LNCAP (cell line): ENCODE measurements around the gene FAM237A.

ENCODE experiments used
- TF ChIP-seq, protein P1 (sequence below): fragments of 450-650 bp; IDR thresholded peaks from 2 replicates; pipeline ENCODE4 v1.5.1; 2017; ENCODE audit warnings: mild to moderate bottlenecking

The FAM237A gene

DNA sequence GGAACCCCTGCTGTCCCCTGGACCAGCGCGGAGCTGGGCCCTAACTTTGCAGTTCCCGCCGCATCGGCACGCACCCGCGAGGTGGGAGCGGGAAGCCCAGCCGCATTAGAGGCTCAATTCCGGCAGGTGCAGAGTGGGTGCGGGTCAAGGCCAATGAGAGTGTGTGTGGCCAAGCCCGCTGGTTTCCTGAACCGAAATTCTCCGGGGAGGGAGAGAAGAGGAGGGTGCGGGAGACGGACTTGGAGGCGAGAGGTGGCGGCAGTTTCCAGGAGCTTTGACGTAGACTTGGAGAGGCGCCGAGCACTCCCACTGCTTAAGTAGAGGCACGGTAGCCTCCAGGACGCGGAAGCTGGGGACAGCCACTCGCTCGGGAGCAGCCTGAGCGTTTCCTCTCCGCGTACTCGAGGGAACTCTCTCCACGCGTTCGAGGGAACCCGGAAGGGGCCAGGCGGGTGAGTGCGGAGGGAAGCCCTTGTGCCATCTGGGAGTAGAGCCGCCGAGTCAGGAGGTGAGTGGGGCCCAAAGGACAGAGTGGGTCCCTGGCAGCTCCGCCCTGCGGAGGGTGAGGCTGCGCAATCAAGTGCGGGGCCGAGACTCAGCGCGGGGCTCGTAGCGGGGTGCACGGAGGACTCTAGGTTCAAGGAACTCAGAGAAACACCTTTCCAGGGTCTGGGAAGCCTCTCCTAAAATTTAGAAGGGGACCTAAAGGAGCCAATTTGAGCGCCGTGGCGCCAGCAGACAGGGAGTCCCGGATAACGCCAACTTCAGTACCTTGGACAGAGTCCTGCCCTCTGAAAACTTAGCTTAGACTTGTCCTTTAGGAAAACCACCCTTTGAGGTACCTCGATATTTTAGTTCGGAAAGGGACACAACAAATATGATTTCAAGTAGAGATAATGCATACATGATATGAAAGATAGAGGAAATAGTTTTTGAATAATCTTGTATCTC lies at the start of gene FAM237A:
TSS of gene FAM237A (plus strand) at position 413 of the 951 bp plus-strand sequence. CDS start 1,750 bp downstream, outside the sequence.
- TF ChIP-seq, protein P1, sequence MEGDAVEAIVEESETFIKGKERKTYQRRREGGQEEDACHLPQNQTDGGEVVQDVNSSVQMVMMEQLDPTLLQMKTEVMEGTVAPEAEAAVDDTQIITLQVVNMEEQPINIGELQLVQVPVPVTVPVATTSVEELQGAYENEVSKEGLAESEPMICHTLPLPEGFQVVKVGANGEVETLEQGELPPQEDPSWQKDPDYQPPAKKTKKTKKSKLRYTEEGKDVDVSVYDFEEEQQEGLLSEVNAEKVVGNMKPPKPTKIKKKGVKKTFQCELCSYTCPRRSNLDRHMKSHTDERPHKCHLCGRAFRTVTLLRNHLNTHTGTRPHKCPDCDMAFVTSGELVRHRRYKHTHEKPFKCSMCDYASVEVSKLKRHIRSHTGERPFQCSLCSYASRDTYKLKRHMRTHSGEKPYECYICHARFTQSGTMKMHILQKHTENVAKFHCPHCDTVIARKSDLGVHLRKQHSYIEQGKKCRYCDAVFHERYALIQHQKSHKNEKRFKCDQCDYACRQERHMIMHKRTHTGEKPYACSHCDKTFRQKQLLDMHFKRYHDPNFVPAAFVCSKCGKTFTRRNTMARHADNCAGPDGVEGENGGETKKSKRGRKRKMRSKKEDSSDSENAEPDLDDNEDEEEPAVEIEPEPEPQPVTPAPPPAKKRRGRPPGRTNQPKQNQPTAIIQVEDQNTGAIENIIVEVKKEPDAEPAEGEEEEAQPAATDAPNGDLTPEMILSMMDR, result no peak

DNA sequence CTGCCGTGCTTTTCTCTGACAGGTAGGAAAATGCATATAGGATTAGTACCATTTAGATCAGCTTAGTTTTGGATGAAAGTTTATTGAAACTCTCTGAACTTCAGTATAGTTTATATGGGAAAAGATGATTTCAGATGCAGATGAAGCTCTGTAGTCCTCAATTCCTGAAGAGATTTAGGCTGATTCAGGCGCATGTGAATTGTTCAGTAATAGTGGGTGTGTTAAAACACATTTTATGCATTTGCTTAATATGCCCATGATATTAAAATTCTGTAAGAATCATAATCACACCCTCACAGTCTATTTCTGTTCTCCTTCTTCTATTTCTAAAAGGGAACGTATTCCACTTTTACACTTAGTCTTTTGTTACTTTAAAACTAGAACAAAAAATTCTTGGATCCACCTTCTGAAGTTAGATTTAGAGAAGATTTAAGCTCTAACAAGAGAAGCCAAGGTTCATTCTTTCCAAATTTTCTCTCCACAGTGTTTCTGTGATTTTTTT lies 44.5 kb upstream of the FAM237A start:
- TF ChIP-seq, protein P1, result no peak

DNA sequence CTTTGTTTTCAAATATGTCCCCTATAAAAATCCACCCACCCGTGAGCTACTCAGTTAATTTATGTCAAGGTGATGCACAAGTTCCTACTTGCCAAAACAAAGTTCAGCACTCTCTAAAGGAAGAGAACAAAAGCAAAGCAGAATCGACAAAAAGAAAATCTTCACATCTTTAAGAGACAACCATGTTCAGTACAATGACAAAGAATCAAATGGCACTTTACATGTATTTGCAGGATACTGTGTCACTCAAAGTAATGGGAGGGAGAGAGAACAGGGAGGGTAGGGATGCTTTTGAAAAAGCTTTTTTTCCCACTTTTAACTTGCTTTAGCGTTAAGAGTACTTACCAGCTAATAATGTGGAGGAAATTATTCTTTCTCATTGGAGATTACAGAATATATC lies 39.0 kb upstream of the FAM237A start:
- TF ChIP-seq, protein P1, result no peak

DNA sequence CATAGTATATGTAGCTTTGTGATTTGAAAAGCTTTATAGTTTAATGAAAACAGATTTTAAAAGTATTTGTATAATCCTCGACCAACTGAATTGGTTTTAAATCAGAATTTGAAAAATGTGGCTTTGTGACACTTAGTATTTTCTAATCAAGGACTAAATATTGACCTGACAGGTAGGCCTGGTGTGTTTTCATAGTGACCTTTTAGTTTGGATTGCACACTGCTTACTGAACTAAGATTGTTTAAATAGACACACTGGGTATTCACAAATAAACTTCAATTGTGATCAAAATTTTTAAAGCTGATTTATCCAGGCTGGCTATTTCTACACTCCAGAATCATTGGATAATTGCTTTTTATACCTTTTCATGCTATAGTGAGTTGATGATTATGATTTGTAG lies 31.8 kb upstream of the FAM237A start:
- TF ChIP-seq, protein P1, result no peak

DNA sequence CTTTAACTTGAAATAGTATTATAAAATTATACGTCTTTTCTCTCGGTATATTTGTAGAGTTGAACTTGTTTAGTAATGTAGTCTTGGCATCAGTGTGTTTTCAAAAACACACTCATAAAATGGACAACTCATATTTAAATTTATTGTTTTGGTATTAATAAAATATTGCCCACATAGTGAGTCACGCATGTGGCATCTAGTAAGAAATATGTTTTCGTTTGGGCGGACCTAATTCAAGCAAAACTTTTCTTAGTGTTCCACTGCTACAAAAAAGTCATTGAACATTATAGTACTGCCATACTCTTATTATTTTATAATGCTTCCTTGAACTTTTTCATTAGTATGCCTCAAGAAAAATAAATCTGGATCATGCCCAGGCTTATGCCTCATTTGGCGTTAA lies 31.1 kb upstream of the FAM237A start:
- TF ChIP-seq, protein P1, result no peak

DNA sequence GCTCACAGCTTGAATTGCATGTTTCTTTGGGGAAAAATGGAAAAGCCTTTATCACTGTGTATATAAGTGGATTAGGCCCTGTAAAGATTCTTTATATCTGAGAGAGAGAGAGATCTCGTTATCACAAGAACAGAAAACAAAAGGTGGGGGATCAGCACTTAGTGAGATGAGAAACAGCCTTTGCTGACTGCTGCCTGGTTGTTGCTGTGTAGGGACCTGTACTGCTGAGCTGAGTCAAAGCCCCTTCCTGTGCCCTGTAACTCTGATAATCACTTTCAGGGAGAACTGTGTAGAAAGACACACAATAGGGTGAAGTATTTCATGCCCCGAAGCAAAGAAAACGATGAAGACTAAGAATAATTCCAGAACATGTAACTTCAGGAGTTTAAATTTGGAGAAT lies 30.6 kb upstream of the FAM237A start:
- TF ChIP-seq, protein P1, result no peak

DNA sequence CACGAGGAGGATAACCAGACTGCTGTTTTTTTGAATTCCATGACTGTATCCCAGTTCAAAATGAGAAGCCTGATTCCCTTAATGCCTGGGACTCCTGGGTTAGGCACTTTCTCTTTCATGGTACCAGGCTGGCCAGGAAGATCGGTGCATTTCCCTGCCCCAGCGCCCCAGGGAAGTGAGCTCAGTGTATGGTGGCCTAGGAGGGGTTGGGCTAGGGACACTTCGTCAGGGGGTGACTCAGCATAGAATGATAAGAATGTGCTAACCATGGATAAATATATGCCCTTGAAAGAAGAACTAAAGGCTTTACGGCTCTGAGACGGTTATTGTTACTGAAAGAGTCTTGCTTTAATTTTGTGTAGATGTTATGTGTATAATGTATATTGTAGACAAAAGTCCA lies 27.5 kb upstream of the FAM237A start:
- TF ChIP-seq, protein P1, result no peak
